Tracheal epithelial cell (primary cell): Measurements from ENCODE around the gene NFILZ. TPM values are rescaled to one million over a fixed set of nuclear protein-coding genes. Genes with fewer than 3 reads are reported as not detected.

Source experiments
- total RNA-seq: library from RNA; depleted of rRNA; stranded (reverse); fragments of >200 nt; gene quantifications from 2 replicates; pipeline ENCODE4 v1.2.1, GENCODE V29; 2014

Gene NFILZ, protein sequence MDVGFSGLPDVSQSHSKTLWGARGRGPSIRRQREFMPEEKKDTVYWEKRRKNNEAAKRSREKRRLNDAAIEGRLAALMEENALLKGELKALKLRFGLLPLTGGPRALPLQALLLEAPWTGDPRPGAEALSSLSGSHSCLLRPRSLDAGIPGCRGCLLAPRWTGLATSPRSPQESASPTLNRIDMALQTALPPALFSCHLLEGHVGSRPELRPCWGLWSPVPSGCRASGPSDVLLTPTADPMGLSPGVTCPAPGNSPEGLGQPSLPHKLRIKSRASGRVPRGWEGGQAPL
- not detected in 2 replicates for total RNA-seq

DNA sequence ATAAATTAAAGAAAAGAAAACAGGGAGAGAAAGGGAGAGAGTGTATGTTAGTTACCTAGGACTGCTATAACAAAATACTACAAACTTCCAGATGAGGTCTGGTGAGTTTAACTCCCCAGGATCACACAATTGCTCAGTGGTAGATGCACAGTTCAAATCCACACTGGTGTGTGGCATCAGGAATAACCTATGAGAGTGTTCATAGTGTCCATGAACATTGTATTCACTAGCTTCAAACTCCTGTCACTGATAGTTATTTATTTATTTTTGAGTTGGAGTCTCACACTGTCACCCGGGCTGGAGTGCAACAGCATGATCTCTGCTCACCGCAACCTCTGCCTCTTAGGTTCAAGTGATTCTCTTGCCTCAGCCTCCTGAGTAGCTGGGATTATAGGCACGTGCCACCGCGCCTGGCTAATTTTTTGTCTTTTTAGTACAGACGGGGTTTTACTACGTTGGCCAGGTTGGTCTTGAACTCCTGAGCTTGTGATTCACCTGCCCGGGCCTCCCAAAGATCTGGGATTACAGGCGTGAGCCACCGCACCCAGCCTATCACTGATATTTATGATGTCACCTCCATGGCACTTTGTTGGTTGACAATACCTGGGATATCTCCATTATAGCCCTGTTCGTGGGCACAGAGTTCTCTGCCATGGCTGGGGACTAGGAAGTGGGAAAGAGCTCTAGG is at the start of gene NFILZ:
Gene NFILZ, plus strand, starts transcription at position 638 of the 688 bp plus-strand sequence. CDS start 46,133 bp downstream, outside the sequence.

DNA sequence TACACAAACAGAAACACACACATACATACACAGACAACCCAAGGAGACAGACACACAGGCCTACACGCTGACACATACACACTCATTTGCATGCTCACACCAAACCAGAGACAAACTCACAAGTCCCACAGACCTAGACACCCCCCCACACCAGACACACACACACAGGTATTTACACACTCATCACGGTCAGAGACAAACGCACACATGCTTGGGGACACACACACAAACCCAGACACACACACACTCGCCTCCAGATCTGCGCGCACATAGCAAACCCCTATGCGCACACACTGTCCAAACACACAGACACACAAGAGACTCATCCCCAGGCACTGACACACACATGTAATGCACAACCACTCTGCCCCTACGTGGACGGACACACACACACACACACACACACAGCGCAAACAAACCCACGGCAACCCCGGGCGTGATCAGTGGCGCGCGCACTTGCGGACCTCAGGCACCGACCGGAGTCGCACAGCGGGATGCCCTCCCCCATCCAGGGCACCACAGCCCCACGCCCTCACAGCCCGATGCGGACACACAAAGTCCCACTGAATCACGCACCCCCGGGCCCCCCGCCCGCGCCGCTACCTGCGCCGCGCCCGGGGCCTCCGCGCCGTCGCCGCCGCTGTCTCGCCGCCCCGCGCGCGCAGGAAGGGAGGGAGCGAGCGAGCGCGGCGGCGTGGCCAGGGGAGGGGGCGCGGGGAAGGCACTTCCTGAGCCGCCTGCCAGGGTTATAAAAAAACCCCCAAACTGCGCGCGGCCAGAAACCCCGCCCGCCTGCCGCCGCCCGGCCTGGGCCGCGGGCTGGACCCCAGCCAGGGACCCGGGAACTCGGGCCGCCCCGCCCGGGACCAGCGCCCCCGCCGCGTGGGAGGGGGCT is 20.1 kb upstream of the NFILZ start, which contains the start of gene ADAMTS10:
Gene ADAMTS10, minus strand, starts transcription at position 675 of the 895 bp plus-strand sequence. CDS start 5,005 bp downstream, outside the sequence.

Other genes starting within 250 kb of the NFILZ start
- 23.9 and 28.4 TPM in 2 replicates for gene RAB11B, start 240.3 kb upstream of the NFILZ start, total RNA-seq
- gene MARCHF2, start 217.3 kb upstream of the NFILZ start, total RNA-seq: 61.2 and 109 TPM in 2 replicates
- gene HNRNPM, start 185.7 kb upstream of the NFILZ start, total RNA-seq: 39.8 and 53.7 TPM in 2 replicates
- gene PRAM1, start 128.0 kb upstream of the NFILZ start, total RNA-seq: not detected in 2 replicates
- gene ZNF414, start 116.5 kb upstream of the NFILZ start, total RNA-seq: 1.2 and 9.8 TPM in 2 replicates
- gene MYO1F, start 53.2 kb upstream of the NFILZ start, total RNA-seq: 0.21 TPM in 1 of 2 replicates, not detected in the other
- 0.24 TPM in 1 of 2 replicates, not detected in the other for gene ADAMTS10, start 19.9 kb upstream of the NFILZ start, total RNA-seq
- gene ACTL9, start 68.2 kb downstream of the NFILZ start, total RNA-seq: not detected in 2 replicates
- not detected in 2 replicates for gene OR2Z1, start 91.0 kb downstream of the NFILZ start, total RNA-seq
- 20.5 and 25.8 TPM in 2 replicates for gene ZNF558, start 201.7 kb downstream of the NFILZ start, total RNA-seq
- gene MBD3L1, start 201.7 kb downstream of the NFILZ start, total RNA-seq: not detected in 2 replicates